HUES64 (cell line): ENCODE measurements around the gene MGMT.

ENCODE experiments used
- H3K27ac ChIP-seq: 2 replicates; pipeline ENCODE4 v1.7.0; 2013; ENCODE audit warnings: low read depth, low read length, inconsistent platforms
- H3K27me3 ChIP-seq: 2 replicates; pipeline ENCODE4 v1.6.1; 2013; ENCODE audit warnings: mild to moderate bottlenecking, low read length; ENCODE audit not compliant: insufficient read depth
- H3K36me3 ChIP-seq: 2 replicates; pipeline ENCODE4 v1.6.1; 2013; ENCODE audit warnings: mild to moderate bottlenecking, low read length; ENCODE audit not compliant: insufficient read depth
- H3K4me1 ChIP-seq: 2 replicates; pipeline ENCODE4 v1.6.1; 2013; ENCODE audit warnings: mild to moderate bottlenecking, low read length, moderate library complexity; ENCODE audit not compliant: insufficient read depth
- H3K4me3 ChIP-seq: 2 replicates; pipeline ENCODE4 v1.5.1; 2013; ENCODE audit warnings: mild to moderate bottlenecking, low read length, moderate library complexity
- H3K9ac ChIP-seq: 2 replicates; pipeline ENCODE4 v1.6.1; 2013; ENCODE audit warnings: mild to moderate bottlenecking, low read depth, low read length
- H3K9me3 ChIP-seq: 2 replicates; pipeline ENCODE4 v1.6.1; 2013; ENCODE audit warnings: low read depth, low read length; ENCODE audit not compliant: insufficient read depth
- WGBS: fragments of 150-250, 120-280 bp; methylation state at CpG from one replicate; pipeline ENCODE4 v1.1.7; 2013; ENCODE audit warnings: missing lambda C conversion rate; 5-methylcytosine and 5-hydroxymethylcytosine counted together

MGMT gene

GRCh38 chr10:129704225-129704624 is 237.2 kb downstream of the MGMT start:
- Histone ChIP-seq H3K27ac (no peak overlapping the region), H3K9me3 (no peaks in the 10 kb centered on the region), H3K4me3 (no peak overlapping the region), H3K27me3 (no peaks in the 10 kb centered on the region), H3K4me1 (no peaks in the 10 kb centered on the region), H3K9ac (no peak overlapping the region), H3K36me3 (no peaks in the 10 kb centered on the region)
- 88% methylated on average over 16 of the region's 16 CpGs for WGBS

- H3K27ac ChIP-seq = no peak overlapping the region
- 91% methylated on average over 23 of the region's 25 CpGs for WGBS
- H3K9ac ChIP-seq = no peak overlapping the region
- H3K9me3 ChIP-seq = no peaks in the 10 kb centered on the region
- H3K36me3 ChIP-seq = no peaks in the 10 kb centered on the region
- H3K4me3 ChIP-seq = no peak overlapping the region
- H3K27me3 ChIP-seq = no peaks in the 10 kb centered on the region
- no peaks in the 10 kb centered on the region for H3K4me1 ChIP-seq
Measured at GRCh38 chr10:129704786-129705525, 237.9 kb downstream of the MGMT start.

- H3K9ac ChIP-seq = no peak overlapping the region
- peaks cover 6% of the 10 kb centered on the region; the same call in 1 of the 2 replicates for H3K4me1 ChIP-seq
- no peaks in the 10 kb centered on the region for H3K27me3 ChIP-seq
- H3K27ac ChIP-seq = no peak overlapping the region
- no peaks in the 10 kb centered on the region for H3K9me3 ChIP-seq
- 85% methylated on average over 8 of the region's 8 CpGs for WGBS
- no peak overlapping the region for H3K4me3 ChIP-seq
- no peaks in the 10 kb centered on the region for H3K36me3 ChIP-seq
Measured at GRCh38 chr10:129705676-129706075, 238.6 kb downstream of the MGMT start.

DNA sequence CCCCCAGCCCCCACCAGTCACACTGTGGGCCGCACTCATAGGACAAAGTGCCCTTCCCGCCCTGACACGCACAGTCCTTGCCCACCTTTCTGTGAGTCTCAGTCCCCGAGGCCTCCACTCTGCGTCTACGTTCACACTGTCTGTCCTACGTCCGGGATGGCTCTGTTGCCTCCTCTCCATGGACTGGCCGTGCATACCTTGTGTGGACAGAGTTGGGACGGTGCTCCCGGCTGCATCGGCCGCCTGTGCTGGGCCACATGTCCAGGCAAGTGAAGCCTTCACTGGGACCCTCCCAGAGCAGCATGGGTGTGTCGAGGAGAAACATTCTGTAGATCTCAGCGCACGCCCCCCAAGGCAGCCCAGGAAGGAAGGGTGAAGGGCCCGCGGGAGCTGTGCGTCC is 239.0 kb downstream of the MGMT start:
- H3K4me3 ChIP-seq = no peak overlapping the region
- H3K9ac ChIP-seq = no peak overlapping the region

DNA sequence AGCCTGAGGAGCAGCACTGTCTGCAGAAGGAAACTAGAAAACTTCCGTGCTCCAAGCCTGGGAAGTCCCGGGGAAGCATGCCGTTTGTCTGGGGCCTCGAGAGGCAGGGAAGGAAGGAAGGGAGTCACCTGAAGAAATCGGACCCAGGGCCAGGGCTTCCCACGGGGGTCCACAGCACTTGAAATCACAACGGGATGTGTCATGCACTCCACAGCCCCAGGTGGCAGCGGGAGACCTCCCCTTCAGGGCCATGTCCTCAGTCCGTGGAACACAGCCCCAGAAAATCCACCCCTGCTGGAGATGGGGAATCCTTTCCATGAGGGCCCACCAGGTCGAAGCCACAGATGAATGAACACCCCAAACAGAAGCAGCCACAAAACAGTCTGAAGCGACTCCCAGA is 239.5 kb downstream of the MGMT start:
- 95% methylated on average over 11 of the region's 11 CpGs for WGBS
- H3K4me1 ChIP-seq = peaks cover 14% of the 10 kb centered on the region
- H3K27ac ChIP-seq = no peak overlapping the region
- H3K9me3 ChIP-seq = no peaks in the 10 kb centered on the region
- H3K9ac ChIP-seq = no peak overlapping the region
- H3K4me3 ChIP-seq = no peak overlapping the region
- no peaks in the 10 kb centered on the region for H3K36me3 ChIP-seq
- no peaks in the 10 kb centered on the region for H3K27me3 ChIP-seq

More for the DNA sequence above, 239.0 kb downstream of the MGMT start:
- Histone ChIP-seq H3K4me1 (peaks cover 10% of the 10 kb centered on the region), H3K36me3 (no peaks in the 10 kb centered on the region), H3K9me3 (no peaks in the 10 kb centered on the region), H3K27me3 (no peaks in the 10 kb centered on the region), H3K27ac (no peak overlapping the region)
- 94% methylated on average over 19 of the region's 19 CpGs for WGBS

- Histone ChIP-seq H3K27me3 (no peaks in the 10 kb centered on the region), H3K27ac (no peak overlapping the region), H3K36me3 (no peaks in the 10 kb centered on the region), H3K9ac (no peak overlapping the region), H3K4me1 (peaks cover 24% of the 10 kb centered on the region), H3K9me3 (no peaks in the 10 kb centered on the region), H3K4me3 (no peak overlapping the region)
- 92% methylated on average over 37 of the region's 37 CpGs for WGBS
Measured at GRCh38 chr10:129707406-129708388, 240.7 kb downstream of the MGMT start.

DNA sequence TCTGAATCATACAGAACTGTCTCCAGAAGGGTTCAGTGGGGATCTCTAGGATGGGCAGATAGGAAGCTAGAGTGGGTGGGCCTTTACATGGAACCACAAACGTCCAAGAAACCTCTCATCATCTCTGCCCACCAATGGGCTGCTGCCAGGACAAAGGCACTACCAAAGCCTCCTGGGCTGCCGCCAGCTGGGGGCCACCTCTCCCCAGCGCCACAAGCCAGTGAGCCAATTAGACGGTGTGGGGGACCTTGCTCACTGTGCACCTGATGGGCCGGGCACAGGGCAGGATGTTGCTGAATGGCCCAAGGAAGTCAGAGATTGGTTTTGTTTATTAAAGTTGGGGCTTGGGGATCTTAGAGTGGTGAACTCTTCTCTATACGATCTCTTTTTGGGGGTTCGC is 242.1 kb downstream of the MGMT start:
- Histone ChIP-seq H3K36me3 (no peaks in the 10 kb centered on the region), H3K4me1 (peaks cover 24% of the 10 kb centered on the region), H3K27ac (no peak overlapping the region), H3K4me3 (no peak overlapping the region), H3K9me3 (no peaks in the 10 kb centered on the region), H3K27me3 (no peaks in the 10 kb centered on the region), H3K9ac (no peak overlapping the region)
- WGBS = 87% methylated on average over 7 of the region's 7 CpGs

GRCh38 chr10:129709627-129710509 is 242.8 kb downstream of the MGMT start:
- H3K9me3 ChIP-seq = no peaks in the 10 kb centered on the region
- no peak overlapping the region for H3K9ac ChIP-seq
- H3K4me3 ChIP-seq = no peak overlapping the region
- no peaks in the 10 kb centered on the region for H3K36me3 ChIP-seq
- H3K27ac ChIP-seq = 0 out of 2 replicates have a peak overlapping the region, but pooled peaks have one; percentile 8
- peaks cover 24% of the 10 kb centered on the region for H3K4me1 ChIP-seq
- no peaks in the 10 kb centered on the region for H3K27me3 ChIP-seq
- WGBS = 93% methylated on average over 16 of the region's 16 CpGs

GRCh38 chr10:129710510-129710847 is 243.4 kb downstream of the MGMT start:
- H3K4me3 ChIP-seq = no peak overlapping the region
- no peaks in the 10 kb centered on the region for H3K9me3 ChIP-seq
- no peak overlapping the region for H3K9ac ChIP-seq
- no peaks in the 10 kb centered on the region for H3K27me3 ChIP-seq
- no peaks in the 10 kb centered on the region for H3K36me3 ChIP-seq
- WGBS = 90% methylated on average over 4 of the region's 4 CpGs
- H3K4me1 ChIP-seq = peaks cover 24% of the 10 kb centered on the region
- H3K27ac ChIP-seq = no peak overlapping the region

DNA sequence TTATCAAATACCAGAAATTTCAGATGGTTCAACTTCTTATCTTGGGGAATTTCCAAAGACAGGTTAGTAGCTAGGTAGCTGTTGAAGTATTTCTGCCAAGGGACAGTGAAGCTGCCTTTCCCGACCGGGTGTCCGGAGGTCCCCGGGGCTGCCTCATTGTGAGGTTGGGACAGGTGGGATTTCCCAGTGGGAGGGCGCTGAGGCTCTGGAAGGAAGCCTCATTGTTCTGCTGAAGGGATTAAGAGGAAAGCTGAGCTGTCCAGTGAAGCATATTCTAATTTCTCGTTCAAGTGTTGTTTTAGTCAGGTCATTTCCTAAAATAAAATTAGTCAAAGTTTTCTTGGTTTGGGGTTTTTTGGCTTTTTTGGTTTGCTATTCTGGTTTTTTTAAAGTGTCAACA is 244.2 kb downstream of the MGMT start:
- no peak overlapping the region for H3K9ac ChIP-seq
- H3K27ac ChIP-seq = no peak overlapping the region
- WGBS = 53% methylated on average over 6 of the region's 6 CpGs
- H3K27me3 ChIP-seq = no peaks in the 10 kb centered on the region
- no peak overlapping the region for H3K4me3 ChIP-seq
- no peaks in the 10 kb centered on the region for H3K36me3 ChIP-seq
- peaks cover 24% of the 10 kb centered on the region for H3K4me1 ChIP-seq
- no peaks in the 10 kb centered on the region for H3K9me3 ChIP-seq
